HG02943 (cell line): ENCODE measurements around the gene GALNT12.

ENCODE experiments used
- ATAC-seq: cut with Tn5 transposase; IDR thresholded peaks from one replicate; pipeline ENCODE4 v1.9.1; 2021; ENCODE audit warnings: mild to moderate bottlenecking, low read depth, moderate library complexity; ENCODE audit not compliant: unreplicated experiment

Gene GALNT12

GRCh38 chr9:98875536-98875935, 68.1 kb downstream of the GALNT12 start:
- no peak for ATAC-seq

GRCh38 chr9:98877311-98877710, 69.8 kb downstream of the GALNT12 start:
- no peak for ATAC-seq

GRCh38 chr9:98879094-98879962, 71.9 kb downstream of the GALNT12 start:
- no peak for ATAC-seq

- no peak for ATAC-seq
Measured at GRCh38 chr9:98879963-98880310, 72.5 kb downstream of the GALNT12 start.

GRCh38 chr9:98880311-98881015, 73.0 kb downstream of the GALNT12 start:
- ATAC-seq = no peak

- ATAC-seq = no peak
Measured at GRCh38 chr9:98881356-98881755, 73.9 kb downstream of the GALNT12 start.

- no peak for ATAC-seq
Measured at GRCh38 chr9:98881836-98882568, 74.5 kb downstream of the GALNT12 start.

- ATAC-seq = no peak
Measured at GRCh38 chr9:98882569-98882923, 75.1 kb downstream of the GALNT12 start.

- no peak for ATAC-seq
Measured at GRCh38 chr9:98883276-98883675, 75.8 kb downstream of the GALNT12 start.

- no peak for ATAC-seq
Measured at GRCh38 chr9:98884849-98885248, 77.4 kb downstream of the GALNT12 start.

- no peak for ATAC-seq
Measured at GRCh38 chr9:98885575-98886295, 78.3 kb downstream of the GALNT12 start.

- ATAC-seq = no peak
Measured at GRCh38 chr9:98886691-98887229, 79.3 kb downstream of the GALNT12 start.

- no peak for ATAC-seq
Measured at GRCh38 chr9:98887918-98888510, 80.5 kb downstream of the GALNT12 start.

- ATAC-seq = no peak
Measured at GRCh38 chr9:98888801-98889421, 81.4 kb downstream of the GALNT12 start.

GRCh38 chr9:98890256-98890655, 82.8 kb downstream of the GALNT12 start:
- no peak for ATAC-seq

GRCh38 chr9:98892288-98892687, 84.8 kb downstream of the GALNT12 start:
- ATAC-seq = no peak

GRCh38 chr9:98892690-98893089, 85.2 kb downstream of the GALNT12 start:
- no peak for ATAC-seq

GRCh38 chr9:98894171-98894570, 86.7 kb downstream of the GALNT12 start:
- no peak for ATAC-seq

GRCh38 chr9:98894761-98895160, 87.3 kb downstream of the GALNT12 start:
- no peak for ATAC-seq

GRCh38 chr9:98896632-98897031, 89.2 kb downstream of the GALNT12 start:
- ATAC-seq = no peak
